DOHH2 (cell line): ENCODE results near the gene PKD1L1.

Experiments
- EZH2phosphoT487 ChIP-seq: fragments of 200-600 bp; sonication (generic); IDR thresholded peaks from 2 replicates; pipeline ENCODE4 v1.6.1; 2017; ENCODE audit warnings: borderline replicate concordance, mild to moderate bottlenecking, antibody characterized with exemption, low read length, moderate library complexity, mixed read lengths
- TF ChIP-seq, protein P1 (sequence below): fragments of 200-600 bp; sonication (generic); IDR thresholded peaks from one replicate; pipeline ENCODE4 v1.5.1; 2014; ENCODE audit warnings: antibody characterized with exemption, mild to moderate bottlenecking, low read depth, low read length; ENCODE audit not compliant: poor library complexity, severe bottlenecking

DNA sequence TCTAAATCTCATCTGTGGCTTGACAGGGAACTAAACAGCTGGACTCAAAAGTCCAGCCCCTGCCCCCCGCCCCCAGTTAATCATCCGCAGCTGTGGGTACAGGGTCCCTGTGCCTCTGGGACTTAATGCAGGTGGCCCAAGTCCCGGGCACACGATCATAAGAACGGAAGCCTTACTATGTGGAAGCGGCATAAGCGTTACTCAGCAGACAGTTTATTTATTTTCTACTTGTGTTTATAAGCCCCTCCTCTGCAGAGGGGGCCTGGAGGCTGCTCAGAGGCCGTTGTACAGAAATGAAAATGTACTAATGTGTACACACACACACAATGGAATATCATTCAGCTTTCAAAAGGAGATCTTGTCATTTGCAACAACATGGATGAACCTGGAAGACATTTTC lies 208.4 kb downstream of the PKD1L1 start:
- TF ChIP-seq, protein P1, sequence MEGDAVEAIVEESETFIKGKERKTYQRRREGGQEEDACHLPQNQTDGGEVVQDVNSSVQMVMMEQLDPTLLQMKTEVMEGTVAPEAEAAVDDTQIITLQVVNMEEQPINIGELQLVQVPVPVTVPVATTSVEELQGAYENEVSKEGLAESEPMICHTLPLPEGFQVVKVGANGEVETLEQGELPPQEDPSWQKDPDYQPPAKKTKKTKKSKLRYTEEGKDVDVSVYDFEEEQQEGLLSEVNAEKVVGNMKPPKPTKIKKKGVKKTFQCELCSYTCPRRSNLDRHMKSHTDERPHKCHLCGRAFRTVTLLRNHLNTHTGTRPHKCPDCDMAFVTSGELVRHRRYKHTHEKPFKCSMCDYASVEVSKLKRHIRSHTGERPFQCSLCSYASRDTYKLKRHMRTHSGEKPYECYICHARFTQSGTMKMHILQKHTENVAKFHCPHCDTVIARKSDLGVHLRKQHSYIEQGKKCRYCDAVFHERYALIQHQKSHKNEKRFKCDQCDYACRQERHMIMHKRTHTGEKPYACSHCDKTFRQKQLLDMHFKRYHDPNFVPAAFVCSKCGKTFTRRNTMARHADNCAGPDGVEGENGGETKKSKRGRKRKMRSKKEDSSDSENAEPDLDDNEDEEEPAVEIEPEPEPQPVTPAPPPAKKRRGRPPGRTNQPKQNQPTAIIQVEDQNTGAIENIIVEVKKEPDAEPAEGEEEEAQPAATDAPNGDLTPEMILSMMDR = no peak
- no peak for TF ChIP-seq EZH2phosphoT487
